ENCODE data around the gene TCHP.
"Not testable (repeated sequence)": the region's sequence is repeated elsewhere in the genome, so short reads cannot be mapped to it uniquely, and the experiment has no call there.

Gene TCHP

GRCh38 chr12:109888179-109889020 is 11.7 kb upstream of the TCHP start:
- no peak for TF ChIP-seq CTCF (IDR thresholded peaks at IDR 0.05; ENCODE audit: insufficient read depth, low read length, poor library complexity, severe bottlenecking)
- peak; percentile 58 for DNase-seq (ENCODE audit: extremely low read depth, insufficient read length)
- H3K36me3 ChIP-seq (ENCODE audit: control insufficient read depth, insufficient read depth, low read length) = no peaks in the 10 kb centered on the region
- no peaks in the 10 kb centered on the region for H3K27me3 ChIP-seq (replicated peaks; ENCODE audit: control insufficient read depth, insufficient read depth, low read length)
- H3K4me3 ChIP-seq (replicated peaks; ENCODE audit: low read depth, low read length) = no peak overlapping the region; the same call in 1 of the 2 replicates

GRCh38 chr12:109890620-109891170 is 9.4 kb upstream of the TCHP start:
- DNase-seq (ENCODE audit: extremely low read depth, insufficient read length) = no peak
- H3K4me3 ChIP-seq (replicated peaks; ENCODE audit: low read depth, low read length) = no peak overlapping the region

GRCh38 chr12:109891731-109892130 is 8.3 kb upstream of the TCHP start:
- not testable (repeated sequence) for H3K27me3 ChIP-seq (replicated peaks; ENCODE audit: control insufficient read depth, insufficient read depth, low read length)

More at GRCh38 chr12:109890620-109891170, 9.4 kb upstream of the TCHP start:
- no peaks in the 10 kb centered on the region for H3K27me3 ChIP-seq (replicated peaks; ENCODE audit: control insufficient read depth, insufficient read depth, low read length)
- TF ChIP-seq CTCF (IDR thresholded peaks at IDR 0.05; ENCODE audit: insufficient read depth, low read length, poor library complexity, severe bottlenecking) = no peak
- H3K36me3 ChIP-seq (ENCODE audit: control insufficient read depth, insufficient read depth, low read length) = no peaks in the 10 kb centered on the region

GRCh38 chr12:109892165-109892715 is 7.8 kb upstream of the TCHP start:
- Histone ChIP-seq H3K36me3 (ENCODE audit: control insufficient read depth, insufficient read depth, low read length) (no peaks in the 10 kb centered on the region), H3K4me3 (replicated peaks; ENCODE audit: low read depth, low read length) (no peak overlapping the region), H3K27me3 (replicated peaks; ENCODE audit: control insufficient read depth, insufficient read depth, low read length) (no peaks in the 10 kb centered on the region)
- no peak for DNase-seq (ENCODE audit: extremely low read depth, insufficient read length)
- no peak for TF ChIP-seq CTCF (IDR thresholded peaks at IDR 0.05; ENCODE audit: insufficient read depth, low read length, poor library complexity, severe bottlenecking)

More at GRCh38 chr12:109891731-109892130, 8.3 kb upstream of the TCHP start:
- H3K36me3 ChIP-seq (ENCODE audit: control insufficient read depth, insufficient read depth, low read length); DNase-seq (ENCODE audit: extremely low read depth, insufficient read length); H3K4me3 ChIP-seq (replicated peaks; ENCODE audit: low read depth, low read length): not testable (repeated sequence)

- TF ChIP-seq CTCF (IDR thresholded peaks at IDR 0.05; ENCODE audit: insufficient read depth, low read length, poor library complexity, severe bottlenecking) = no peak
- H3K27me3 ChIP-seq (replicated peaks; ENCODE audit: control insufficient read depth, insufficient read depth, low read length) = no peaks in the 10 kb centered on the region
- no peaks in the 10 kb centered on the region for H3K36me3 ChIP-seq (ENCODE audit: control insufficient read depth, insufficient read depth, low read length)
- H3K4me3 ChIP-seq (replicated peaks; ENCODE audit: low read depth, low read length) = no peak overlapping the region
- DNase-seq (ENCODE audit: extremely low read depth, insufficient read length) = peak; percentile 75
Observed at GRCh38 chr12:109892748-109893147, 7.3 kb upstream of the TCHP start.
